Tibial nerve (tissue), 3 donors: ENCODE measurements around the gene HLF.

Experiments used
- POLR2A ChIP-seq, 2 donors: fragments of 450-650 bp; IDR thresholded peaks; one replicate each; pipeline ENCODE4 v1.6.1; 2017; ENCODE audit warnings: antibody characterized with exemption in 2 of 2, mild to moderate bottlenecking in 2 of 2, moderate library complexity in 2 of 2
- TF ChIP-seq, protein P1 (sequence below), 5 experiments: fragments of 200-600 bp in 3 of 5; fragments of 450-650 bp in 2 of 5; sonication (generic) in 3 of 5; IDR thresholded peaks; one replicate each; pipeline ENCODE4 v1.5.1; 2016 to 2019; ENCODE audit warnings: antibody characterized with exemption in 5 of 5, mild to moderate bottlenecking in 3 of 5, moderate library complexity in 2 of 5

DNA sequence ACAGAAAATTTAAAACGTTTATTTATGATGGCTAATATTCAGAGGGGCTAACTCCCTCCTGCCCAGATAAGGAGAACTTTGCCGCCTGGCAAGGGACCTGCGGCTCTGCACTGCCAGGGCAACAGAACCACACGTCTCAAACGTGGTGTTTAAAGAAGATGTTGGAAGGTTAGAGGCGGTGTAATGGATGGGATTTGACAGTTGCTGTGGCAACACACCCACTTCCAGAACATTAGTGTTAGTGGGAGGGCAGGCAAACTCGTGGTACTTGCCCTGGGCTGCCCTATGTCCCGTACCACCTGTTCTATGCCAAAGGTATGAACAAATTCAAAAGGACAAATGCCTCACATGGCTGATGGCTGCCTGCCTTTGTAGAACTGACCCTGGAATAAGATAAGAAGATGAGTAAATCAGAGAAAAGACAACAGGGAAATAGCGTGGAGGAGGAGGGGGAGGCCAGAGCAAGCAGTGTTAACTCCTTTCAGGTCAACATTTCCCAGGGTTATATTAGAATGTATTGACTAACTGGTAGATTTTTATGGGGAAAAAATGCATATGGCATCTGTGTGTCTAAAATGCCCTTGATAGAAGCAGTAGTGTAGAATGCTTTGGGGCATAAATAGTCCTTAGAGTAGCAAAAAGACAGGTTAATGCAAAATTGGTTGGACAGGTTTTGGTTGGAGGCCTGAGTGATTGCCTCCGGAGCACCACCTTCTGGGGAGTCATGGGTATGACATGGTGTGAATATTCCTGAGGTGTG lies 30.8 kb downstream of the HLF start:
- no peak for TF ChIP-seq POLR2A (IDR thresholded peaks at IDR 0.05)
- TF ChIP-seq, protein P1, sequence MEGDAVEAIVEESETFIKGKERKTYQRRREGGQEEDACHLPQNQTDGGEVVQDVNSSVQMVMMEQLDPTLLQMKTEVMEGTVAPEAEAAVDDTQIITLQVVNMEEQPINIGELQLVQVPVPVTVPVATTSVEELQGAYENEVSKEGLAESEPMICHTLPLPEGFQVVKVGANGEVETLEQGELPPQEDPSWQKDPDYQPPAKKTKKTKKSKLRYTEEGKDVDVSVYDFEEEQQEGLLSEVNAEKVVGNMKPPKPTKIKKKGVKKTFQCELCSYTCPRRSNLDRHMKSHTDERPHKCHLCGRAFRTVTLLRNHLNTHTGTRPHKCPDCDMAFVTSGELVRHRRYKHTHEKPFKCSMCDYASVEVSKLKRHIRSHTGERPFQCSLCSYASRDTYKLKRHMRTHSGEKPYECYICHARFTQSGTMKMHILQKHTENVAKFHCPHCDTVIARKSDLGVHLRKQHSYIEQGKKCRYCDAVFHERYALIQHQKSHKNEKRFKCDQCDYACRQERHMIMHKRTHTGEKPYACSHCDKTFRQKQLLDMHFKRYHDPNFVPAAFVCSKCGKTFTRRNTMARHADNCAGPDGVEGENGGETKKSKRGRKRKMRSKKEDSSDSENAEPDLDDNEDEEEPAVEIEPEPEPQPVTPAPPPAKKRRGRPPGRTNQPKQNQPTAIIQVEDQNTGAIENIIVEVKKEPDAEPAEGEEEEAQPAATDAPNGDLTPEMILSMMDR (IDR thresholded peaks at IDR 0.05) = peak; percentile 77 to 84 (median 82)
